GM12878 (cell line): Measurements from ENCODE around the gene SLC38A8. TPM values are rescaled to one million over a fixed set of nuclear protein-coding genes. Genes with fewer than 3 reads are reported as not detected.

Source experiments
- ATAC-seq: fragments of 200-7000 bp; cut with Tn5 transposase; 3 replicates; pipeline ENCODE4 v1.9.1; 2020; ENCODE audit warnings: mild to moderate bottlenecking, moderate library complexity
- BruUV-seq: library from RNA; stranded (reverse); fragments of 400-500 nt; replicated peaks from 2 replicates; lab custom pipeline; 2021; lab: Mats Ljungman, UMichigan
- CTCF ChIA-PET: fragments of 300-600 bp; sonication (Branson Sonifier 250); formaldehyde crosslinking; extraction: SDS; loops from one replicate; lab custom pipeline; 2021; ENCODE audit warnings: inconsistent platforms; lab: Yijun Ruan, JAX
- POLR2A ChIA-PET: fragments of 350-600 bp; formaldehyde crosslinking; extraction: SDS; loops from one replicate; lab custom pipeline; 2021; ENCODE audit warnings: inconsistent platforms; lab: Charles Lee
- RAD21 ChIA-PET: fragments of 300-600 bp; sonication (Branson Sonifier 250); formaldehyde crosslinking; loops from one replicate; lab custom pipeline; 2023; ENCODE audit warnings: antibody characterized with exemption; ENCODE audit not compliant: unreplicated experiment; lab: Charles Lee
- SMC1A ChIA-PET: fragments of 300-600 bp; sonication (Branson Sonifier 250); formaldehyde crosslinking; loops from one replicate; lab custom pipeline; 2023; ENCODE audit not compliant: unreplicated experiment, uncharacterized antibody; lab: Charles Lee
- DNase-seq: peaks from one replicate; pipeline ENCODE4 v3.0.0-alpha.2; 2011; ENCODE audit warnings: low read depth, low spot score
- FAIRE-seq: peaks from 3 replicates; lab custom pipeline; 2011; peaks lifted over from hg19 to GRCh38; lab: Jason Lieb, UNC
- H2AFZ ChIP-seq: 2 replicates; pipeline ENCODE4 v1.6.0; 2011; ENCODE audit warnings: low read depth, low read length, control low read depth; ENCODE audit not compliant: control insufficient read depth
- H3K27ac ChIP-seq: 2 replicates; pipeline ENCODE4 v1.5.1; 2011; ENCODE audit warnings: control low read depth; ENCODE audit not compliant: control insufficient read depth, insufficient read depth
- H3K27me3 ChIP-seq, 2 experiments: replicated peaks in 1 of 2; 2 replicates each; pipeline versions ENCODE4 v1.6.0 to v1.6.1; 2011; ENCODE audit warnings: low read length in 1 of 2; ENCODE audit not compliant: control insufficient read depth in 2 of 2, insufficient read depth in 2 of 2
- H3K36me3 ChIP-seq, 2 experiments: 2 replicates each; pipeline ENCODE4 v1.5.1; 2011; ENCODE audit warnings: low read length in 1 of 2; ENCODE audit not compliant: control insufficient read depth in 2 of 2, insufficient read depth in 2 of 2
- H3K4me1 ChIP-seq: 2 replicates; pipeline ENCODE4 v1.6.1; 2011; ENCODE audit warnings: mild to moderate bottlenecking, low read length, moderate library complexity, mixed read lengths; ENCODE audit not compliant: control insufficient read depth, insufficient read depth
- H3K4me2 ChIP-seq: 2 replicates; pipeline ENCODE4 v1.6.0; 2011; ENCODE audit warnings: control low read depth; ENCODE audit not compliant: control insufficient read depth, insufficient read depth
- H3K4me3 ChIP-seq: fragments of 200-600 bp; sonication (generic); 2 replicates; pipeline ENCODE4 v1.5.1; 2016
- H3K79me2 ChIP-seq: 2 replicates; pipeline ENCODE4 v1.6.0; 2011; ENCODE audit warnings: low read length; ENCODE audit not compliant: control insufficient read depth, insufficient read depth
- H3K9ac ChIP-seq: 2 replicates; pipeline ENCODE4 v1.8.0; 2011; ENCODE audit warnings: low read length, control low read depth, mixed read lengths; ENCODE audit not compliant: control insufficient read depth, insufficient read depth
- H3K9me3 ChIP-seq: replicated peaks from 3 replicates; pipeline ENCODE4 v1.5.1; 2011; ENCODE audit warnings: mild to moderate bottlenecking, low read length; ENCODE audit not compliant: control insufficient read depth, insufficient read depth
- H4K20me1 ChIP-seq: 2 replicates; pipeline ENCODE4 v1.6.0; 2011; ENCODE audit not compliant: control insufficient read depth, insufficient read depth
- ATF7 ChIP-seq: fragments of 450-650 bp; IDR thresholded peaks from 2 replicates; pipeline ENCODE4 v1.6.1; 2016; ENCODE audit warnings: low read depth, mild to moderate bottlenecking
- BACH1 ChIP-seq: fragments of 450-650 bp; IDR thresholded peaks from 2 replicates; pipeline ENCODE4 v1.6.1; 2017; ENCODE audit warnings: mild to moderate bottlenecking, borderline replicate concordance
- NFYB ChIP-seq: IDR thresholded peaks from 2 replicates; pipeline ENCODE4 v1.6.1; 2011; ENCODE audit warnings: low read depth, mild to moderate bottlenecking, low read length, improper control_type of control experiment, moderate library complexity; ENCODE audit not compliant: insufficient read depth
- RCOR1 ChIP-seq: conservative IDR thresholded peaks from 2 replicates; pipeline ENCODE4 v1.6.1; 2012; ENCODE audit warnings: low read depth, low read length, improper control_type of control experiment
- RFX5 ChIP-seq: IDR thresholded peaks from 2 replicates; pipeline ENCODE4 v1.6.1; 2011; ENCODE audit warnings: low read depth, low read length, improper control_type of control experiment
- SUZ12 ChIP-seq: fragments of 200-600 bp; sonication (generic); IDR thresholded peaks from one replicate; pipeline ENCODE4 v1.6.1; 2018; ENCODE audit warnings: antibody characterized with exemption, mild to moderate bottlenecking; ENCODE audit not compliant: unreplicated experiment
- YY1 ChIP-seq: IDR thresholded peaks from 2 replicates; pipeline ENCODE4 v1.6.1; 2011; ENCODE audit warnings: low read depth, mild to moderate bottlenecking, low read length
- WGBS: methylation state at CpG from one replicate; pipeline ENCODE4 v1.1.6; 2016; ENCODE audit warnings: low lambda C conversion rate; ENCODE audit not compliant: insufficient replicate concordance, insufficient coverage; ENCODE audit errors: missing lambda C conversion rate; 5-methylcytosine and 5-hydroxymethylcytosine counted together
- in situ Hi-C: fragments of 300-500 bp; cut with MboI; formaldehyde crosslinking; loops from 9 replicates; pipeline ENCODE4 v1.14.3; 2018; ENCODE audit warnings: mixed read lengths
- intact Hi-C: fragments of 100-400 bp; cut with micrococcal nuclease; formaldehyde crosslinking; loops from one replicate; pipeline ENCODE4 v1.14.2; 2022; ENCODE audit not compliant: unreplicated experiment
- polyA plus RNA-seq, 11 experiments: library from polyadenylated mRNA; depleted of rRNA in 4 of 11; unstranded in 6 of 11; stranded (reverse) in 5 of 11; fragments of >200 nt; fragmentation: Nextera tagmentation in 4 of 11; fragmentation: Illumina TruSeq in 1 of 11; extraction: Ambion mirVana in 4 of 11; extraction: Trizol in 1 of 11; gene quantifications; 1 replicate in 1 of 11; 2 replicates in 10 of 11; pipeline versions ENCODE4 v1.2.1 to v1.2.3, GENCODE V29; 2011 to 2016; ENCODE audit warnings: inconsistent platforms in 2 of 11, missing spikeins in 2 of 11, low read depth in 1 of 11
- total RNA-seq, 4 experiments: library from RNA; depleted of rRNA in 3 of 4; stranded (reverse); fragments of >200 nt in 3 of 4; fragmentation: Illumina TruSeq in 1 of 4; extraction: Trizol in 1 of 4; gene quantifications; 2 replicates each; pipeline versions ENCODE4 v1.2.1 to v1.2.3, GENCODE V29; 2013 to 2021
- TF ChIP-seq, protein P1 (sequence below): IDR thresholded peaks from 2 replicates; pipeline ENCODE4 v1.6.1; 2012; ENCODE audit warnings: low read length, inconsistent platforms
- TF ChIP-seq, protein P2 (sequence below): IDR thresholded peaks from 2 replicates; pipeline ENCODE4 v1.6.1; 2012; ENCODE audit warnings: improper control_type of control experiment, low read depth, low read length; ENCODE audit not compliant: insufficient replicate concordance
- TF ChIP-seq, protein P3 (sequence below): fragments of 450-650 bp; formaldehyde crosslinking; IDR thresholded peaks from 2 replicates; pipeline ENCODE4 v1.5.0; 2022; ENCODE audit warnings: mild to moderate bottlenecking, missing genetic modification characterization

The SLC38A8 gene
- total and polyA plus RNA-seq, 10 of the 15 experiments (the other 5 are each of a cell fraction or from before 2014, with no cell fraction given), result not detected

DNA sequence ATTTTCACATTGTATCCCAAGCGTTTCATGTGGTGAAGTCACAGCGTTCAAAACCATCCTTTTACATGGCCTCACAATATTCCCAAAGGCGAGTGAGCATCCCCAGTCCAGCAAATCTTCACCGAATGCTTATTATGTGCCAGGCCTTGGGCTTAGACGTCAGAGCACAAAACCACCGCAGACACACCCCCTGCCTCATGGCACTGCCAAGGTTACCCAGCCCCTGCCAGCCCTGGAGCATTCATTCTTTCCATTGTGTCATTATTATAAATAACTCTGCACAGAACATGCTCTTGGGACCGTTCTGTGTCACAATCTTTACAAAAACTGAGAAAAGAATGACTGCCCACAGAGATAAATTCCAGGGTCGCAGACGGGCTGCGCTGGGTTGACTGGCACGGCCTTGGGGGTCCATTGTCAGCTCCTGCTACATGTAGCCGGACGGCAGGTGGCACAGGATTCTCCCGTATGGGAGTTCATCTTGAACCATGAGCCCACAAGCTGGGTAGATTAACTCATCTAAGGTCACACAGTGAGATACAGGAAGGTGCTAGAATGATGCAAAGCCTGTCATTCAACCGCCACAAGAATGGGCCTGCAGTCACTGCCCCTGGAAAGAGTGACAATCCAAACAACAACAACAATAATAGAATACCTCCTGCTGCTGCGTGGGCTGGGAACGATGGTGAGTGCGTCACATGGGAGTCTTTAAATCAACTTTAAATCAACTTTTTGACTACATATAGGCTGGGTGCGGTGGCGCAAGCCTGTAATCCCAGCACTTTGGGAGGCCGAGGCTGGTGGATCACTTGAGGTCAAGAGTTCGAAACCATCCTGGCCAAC lies 79.1 kb downstream of the SLC38A8 start:
- CTCF ChIA-PET, result interaction anchor here (1.3 kb wide), 1 partner anchor 102 kb away, joined by 4 read pairs; no protein-coding TSS in a partner anchor
- no peaks in the 10 kb centered on the region for H3K79me2 ChIP-seq
- intact Hi-C loops (no loop called here), in situ Hi-C loops (no loop called here)
- H3K36me3 ChIP-seq, result no peaks in the 10 kb centered on the region
- H3K27me3 ChIP-seq, result no peaks in the 10 kb centered on the region
- H4K20me1 ChIP-seq, result no peaks in the 10 kb centered on the region
- no peak overlapping the region for H2AFZ ChIP-seq
- RAD21 ChIA-PET, result no interaction called here
- TF ChIP-seq YY1 (no peak), ATF7 (no peak), RCOR1 (no peak), SUZ12 (no peak), BACH1 (no peak), NFYB (no peak), RFX5 (no peak)
- TF ChIP-seq, protein P1, sequence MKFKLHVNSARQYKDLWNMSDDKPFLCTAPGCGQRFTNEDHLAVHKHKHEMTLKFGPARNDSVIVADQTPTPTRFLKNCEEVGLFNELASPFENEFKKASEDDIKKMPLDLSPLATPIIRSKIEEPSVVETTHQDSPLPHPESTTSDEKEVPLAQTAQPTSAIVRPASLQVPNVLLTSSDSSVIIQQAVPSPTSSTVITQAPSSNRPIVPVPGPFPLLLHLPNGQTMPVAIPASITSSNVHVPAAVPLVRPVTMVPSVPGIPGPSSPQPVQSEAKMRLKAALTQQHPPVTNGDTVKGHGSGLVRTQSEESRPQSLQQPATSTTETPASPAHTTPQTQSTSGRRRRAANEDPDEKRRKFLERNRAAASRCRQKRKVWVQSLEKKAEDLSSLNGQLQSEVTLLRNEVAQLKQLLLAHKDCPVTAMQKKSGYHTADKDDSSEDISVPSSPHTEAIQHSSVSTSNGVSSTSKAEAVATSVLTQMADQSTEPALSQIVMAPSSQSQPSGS, result no peak
- TF ChIP-seq, protein P2, sequence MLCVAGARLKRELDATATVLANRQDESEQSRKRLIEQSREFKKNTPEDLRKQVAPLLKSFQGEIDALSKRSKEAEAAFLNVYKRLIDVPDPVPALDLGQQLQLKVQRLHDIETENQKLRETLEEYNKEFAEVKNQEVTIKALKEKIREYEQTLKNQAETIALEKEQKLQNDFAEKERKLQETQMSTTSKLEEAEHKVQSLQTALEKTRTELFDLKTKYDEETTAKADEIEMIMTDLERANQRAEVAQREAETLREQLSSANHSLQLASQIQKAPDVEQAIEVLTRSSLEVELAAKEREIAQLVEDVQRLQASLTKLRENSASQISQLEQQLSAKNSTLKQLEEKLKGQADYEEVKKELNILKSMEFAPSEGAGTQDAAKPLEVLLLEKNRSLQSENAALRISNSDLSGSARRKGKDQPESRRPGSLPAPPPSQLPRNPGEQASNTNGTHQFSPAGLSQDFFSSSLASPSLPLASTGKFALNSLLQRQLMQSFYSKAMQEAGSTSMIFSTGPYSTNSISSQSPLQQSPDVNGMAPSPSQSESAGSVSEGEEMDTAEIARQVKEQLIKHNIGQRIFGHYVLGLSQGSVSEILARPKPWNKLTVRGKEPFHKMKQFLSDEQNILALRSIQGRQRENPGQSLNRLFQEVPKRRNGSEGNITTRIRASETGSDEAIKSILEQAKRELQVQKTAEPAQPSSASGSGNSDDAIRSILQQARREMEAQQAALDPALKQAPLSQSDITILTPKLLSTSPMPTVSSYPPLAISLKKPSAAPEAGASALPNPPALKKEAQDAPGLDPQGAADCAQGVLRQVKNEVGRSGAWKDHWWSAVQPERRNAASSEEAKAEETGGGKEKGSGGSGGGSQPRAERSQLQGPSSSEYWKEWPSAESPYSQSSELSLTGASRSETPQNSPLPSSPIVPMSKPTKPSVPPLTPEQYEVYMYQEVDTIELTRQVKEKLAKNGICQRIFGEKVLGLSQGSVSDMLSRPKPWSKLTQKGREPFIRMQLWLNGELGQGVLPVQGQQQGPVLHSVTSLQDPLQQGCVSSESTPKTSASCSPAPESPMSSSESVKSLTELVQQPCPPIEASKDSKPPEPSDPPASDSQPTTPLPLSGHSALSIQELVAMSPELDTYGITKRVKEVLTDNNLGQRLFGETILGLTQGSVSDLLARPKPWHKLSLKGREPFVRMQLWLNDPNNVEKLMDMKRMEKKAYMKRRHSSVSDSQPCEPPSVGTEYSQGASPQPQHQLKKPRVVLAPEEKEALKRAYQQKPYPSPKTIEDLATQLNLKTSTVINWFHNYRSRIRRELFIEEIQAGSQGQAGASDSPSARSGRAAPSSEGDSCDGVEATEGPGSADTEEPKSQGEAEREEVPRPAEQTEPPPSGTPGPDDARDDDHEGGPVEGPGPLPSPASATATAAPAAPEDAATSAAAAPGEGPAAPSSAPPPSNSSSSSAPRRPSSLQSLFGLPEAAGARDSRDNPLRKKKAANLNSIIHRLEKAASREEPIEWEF, result no peak
- TF ChIP-seq, protein P3, sequence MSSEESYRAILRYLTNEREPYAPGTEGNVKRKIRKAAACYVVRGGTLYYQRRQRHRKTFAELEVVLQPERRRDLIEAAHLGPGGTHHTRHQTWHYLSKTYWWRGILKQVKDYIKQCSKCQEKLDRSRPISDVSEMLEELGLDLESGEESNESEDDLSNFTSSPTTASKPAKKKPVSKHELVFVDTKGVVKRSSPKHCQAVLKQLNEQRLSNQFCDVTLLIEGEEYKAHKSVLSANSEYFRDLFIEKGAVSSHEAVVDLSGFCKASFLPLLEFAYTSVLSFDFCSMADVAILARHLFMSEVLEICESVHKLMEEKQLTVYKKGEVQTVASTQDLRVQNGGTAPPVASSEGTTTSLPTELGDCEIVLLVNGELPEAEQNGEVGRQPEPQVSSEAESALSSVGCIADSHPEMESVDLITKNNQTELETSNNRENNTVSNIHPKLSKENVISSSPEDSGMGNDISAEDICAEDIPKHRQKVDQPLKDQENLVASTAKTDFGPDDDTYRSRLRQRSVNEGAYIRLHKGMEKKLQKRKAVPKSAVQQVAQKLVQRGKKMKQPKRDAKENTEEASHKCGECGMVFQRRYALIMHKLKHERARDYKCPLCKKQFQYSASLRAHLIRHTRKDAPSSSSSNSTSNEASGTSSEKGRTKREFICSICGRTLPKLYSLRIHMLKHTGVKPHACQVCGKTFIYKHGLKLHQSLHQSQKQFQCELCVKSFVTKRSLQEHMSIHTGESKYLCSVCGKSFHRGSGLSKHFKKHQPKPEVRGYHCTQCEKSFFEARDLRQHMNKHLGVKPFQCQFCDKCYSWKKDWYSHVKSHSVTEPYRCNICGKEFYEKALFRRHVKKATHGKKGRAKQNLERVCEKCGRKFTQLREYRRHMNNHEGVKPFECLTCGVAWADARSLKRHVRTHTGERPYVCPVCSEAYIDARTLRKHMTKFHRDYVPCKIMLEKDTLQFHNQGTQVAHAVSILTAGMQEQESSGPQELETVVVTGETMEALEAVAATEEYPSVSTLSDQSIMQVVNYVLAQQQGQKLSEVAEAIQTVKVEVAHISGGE (CRISPR knock-in tag), result no peak
- POLR2A ChIA-PET, result no interaction called here
- no peaks in the 10 kb centered on the region for H3K4me1 ChIP-seq
- FAIRE-seq, result no peak
- H3K9ac ChIP-seq, result no peak overlapping the region
- no peak overlapping the region for H3K4me3 ChIP-seq
- ATAC-seq, result no peak
- 62% methylated on average over 22 of the region's 22 CpGs for WGBS
- no peak overlapping the region for H3K4me2 ChIP-seq
- H3K9me3 ChIP-seq, result no peaks in the 10 kb centered on the region
- DNase-seq, result no peak
- SMC1A ChIA-PET, result no interaction called here
- no TSS peak for BruUV-seq
- no peak overlapping the region for H3K27ac ChIP-seq
